GM12875 (cell line): ENCODE data around the gene OR10G2.

Experiments
- H3K4me3 ChIP-seq: one replicate; pipeline ENCODE4 v1.5.1; 2011; ENCODE audit warnings: low read depth, low read length, control low read depth
- CTCF ChIP-seq: IDR thresholded peaks from 2 replicates; pipeline ENCODE4 v1.5.1; 2011; ENCODE audit warnings: low read depth, mild to moderate bottlenecking, control low read depth, inconsistent platforms, low read length, moderate library complexity, borderline replicate concordance; ENCODE audit not compliant: insufficient read depth

The OR10G2 gene

GRCh38 chr14:21634840-21635239, at the start of gene OR10G2:
Gene OR10G2 (minus strand): TSS chr14:21634940. CDS start chr14:21634842, 98 bp downstream.
- TF ChIP-seq CTCF, result no peak
- H3K4me3 ChIP-seq, result no peak within 1 kb of the TSS

GRCh38 chr14:21680072-21680471, 45.3 kb upstream of the OR10G2 start:
- no peak for TF ChIP-seq CTCF
- no peak overlapping the region for H3K4me3 ChIP-seq

- no peak for TF ChIP-seq CTCF
- no peak overlapping the region for H3K4me3 ChIP-seq
Observed at GRCh38 chr14:21675566-21675965, 40.8 kb upstream of the OR10G2 start.

GRCh38 chr14:21673718-21674117, 39.0 kb upstream of the OR10G2 start, which contains the start of gene OR4E1:
Gene OR4E1 (minus strand): TSS chr14:21673818. CDS start chr14:21670935, 2,883 bp downstream.
- no peak within 1 kb of the TSS for H3K4me3 ChIP-seq
- TF ChIP-seq CTCF, result no peak

- no peak overlapping the region for H3K4me3 ChIP-seq
- no peak for TF ChIP-seq CTCF
Observed at GRCh38 chr14:21672116-21672515, 37.4 kb upstream of the OR10G2 start.

- no peak for TF ChIP-seq CTCF
- H3K4me3 ChIP-seq, result no peak overlapping the region
Observed at GRCh38 chr14:21671371-21671770, 36.6 kb upstream of the OR10G2 start.

GRCh38 chr14:21669284-21669683, 34.5 kb upstream of the OR10G2 start:
- no peak for TF ChIP-seq CTCF
- no peak overlapping the region for H3K4me3 ChIP-seq
